Astrocyte of the spinal cord (primary cell): ENCODE results near the gene CDC25B.

Source experiments
- DNase-seq: peaks from one replicate; pipeline ENCODE4 v3.0.0; 2011; ENCODE audit warnings: low read depth, low spot score
- H3K4me3 ChIP-seq: 2 replicates; pipeline ENCODE4 v1.5.1; 2011; ENCODE audit warnings: low read depth, mild to moderate bottlenecking, low read length, moderate library complexity
- CTCF ChIP-seq: IDR thresholded peaks from 2 replicates; pipeline ENCODE4 v1.5.1; 2012; ENCODE audit warnings: low read depth, mild to moderate bottlenecking, low read length, inconsistent platforms
- in situ Hi-C: cut with HindIII; loops from 2 replicates; pipeline ENCODE4 v1.10.0; 2017; ENCODE audit warnings: low sequenced_read_pairs

Gene CDC25B

DNA sequence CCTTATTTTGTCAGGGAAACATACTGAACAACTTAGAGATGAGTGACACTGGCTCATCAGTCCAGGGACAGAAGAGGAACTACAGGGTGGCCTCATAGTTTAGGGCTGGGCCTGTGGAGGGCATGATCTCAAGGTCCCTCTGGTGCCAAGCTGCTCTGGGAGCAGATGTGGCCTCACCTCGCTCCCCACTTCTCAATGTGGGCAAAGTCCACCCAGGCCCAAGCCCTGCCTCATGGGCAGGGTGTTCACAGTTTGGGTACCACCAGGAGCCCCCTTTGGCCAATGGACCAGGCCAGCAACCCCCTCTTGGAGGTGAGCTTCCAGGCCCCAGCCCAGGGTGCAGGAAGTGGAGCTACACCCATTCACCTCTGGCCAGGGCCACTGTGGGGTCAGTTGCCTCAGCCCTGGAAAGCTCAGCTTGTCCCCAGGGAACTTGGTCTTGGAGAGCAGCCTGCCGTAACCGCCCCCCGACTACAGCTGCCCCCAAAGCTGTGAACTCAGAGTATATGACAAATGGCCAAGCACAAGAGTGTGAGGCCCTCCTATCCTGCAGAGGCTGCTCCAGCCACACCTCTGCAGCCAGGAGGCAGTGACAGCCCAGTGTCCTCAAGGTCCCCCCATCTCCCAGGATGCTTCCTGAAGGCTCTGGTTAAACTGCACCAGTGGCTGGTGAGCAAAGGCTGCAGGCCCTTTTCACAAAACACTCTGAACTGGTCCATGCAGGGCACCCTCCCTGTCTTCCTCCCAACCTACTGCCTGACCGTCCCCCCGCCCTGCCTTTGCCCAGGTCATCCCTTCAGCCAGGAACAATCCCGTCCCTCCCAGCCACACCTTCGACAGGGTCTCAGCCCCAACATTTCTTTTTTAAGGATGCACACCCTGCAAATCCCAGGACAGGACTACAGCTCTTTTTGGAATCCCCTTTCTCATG, 32.2 kb upstream of the CDC25B start:
- no peak for TF ChIP-seq CTCF
- DNase-seq, result no peak
- in situ Hi-C loops, result no loop called here
- H3K4me3 ChIP-seq, result no peak overlapping the region

GRCh38 chr20:3764659-3765058, 31.5 kb upstream of the CDC25B start:
- no peak overlapping the region for H3K4me3 ChIP-seq
- DNase-seq, result no peak
- in situ Hi-C loops, result no loop called here
- TF ChIP-seq CTCF, result no peak

GRCh38 chr20:3765171-3765882, 30.8 kb upstream of the CDC25B start:
- no peak for TF ChIP-seq CTCF
- H3K4me3 ChIP-seq, result no peak overlapping the region
- no peak for DNase-seq
- in situ Hi-C loops, result no loop called here

DNA sequence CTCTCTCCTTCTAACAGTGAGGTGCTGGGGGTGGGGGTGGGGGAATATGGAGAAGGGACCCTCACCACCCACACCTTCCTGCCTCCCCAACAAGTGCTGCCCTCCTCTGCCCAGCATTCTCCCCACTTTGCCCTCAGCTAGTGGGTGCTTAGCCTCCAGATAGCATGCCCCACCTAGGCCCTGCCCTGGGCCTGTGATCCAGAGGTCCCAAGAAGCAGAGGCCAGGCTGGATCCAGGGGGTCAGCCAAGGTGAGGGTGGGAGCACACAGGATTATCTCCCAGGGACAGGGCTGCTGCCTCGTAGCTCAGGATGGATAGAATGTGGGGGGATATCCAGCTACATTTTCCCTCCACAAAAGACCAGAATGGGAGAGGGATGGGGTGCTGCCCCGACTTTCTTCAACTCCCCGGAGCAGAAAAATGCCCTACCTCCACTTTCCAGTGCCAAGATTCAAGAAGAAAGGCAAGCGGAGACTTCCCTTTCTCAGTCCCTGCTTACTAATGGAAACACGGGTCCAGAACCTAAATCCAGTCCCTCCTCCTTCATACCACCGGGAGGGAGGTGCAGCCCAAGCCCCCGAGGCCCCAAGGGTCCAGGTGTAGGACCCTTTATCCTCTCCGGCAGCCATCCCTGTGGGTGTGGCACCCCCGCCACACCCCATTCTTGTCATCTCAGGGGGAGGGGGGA, 29.5 kb upstream of the CDC25B start:
- no peak for TF ChIP-seq CTCF
- DNase-seq, result no peak
- peak overlapping the region; percentile 69 for H3K4me3 ChIP-seq
- in situ Hi-C loops, result no loop called here

DNA sequence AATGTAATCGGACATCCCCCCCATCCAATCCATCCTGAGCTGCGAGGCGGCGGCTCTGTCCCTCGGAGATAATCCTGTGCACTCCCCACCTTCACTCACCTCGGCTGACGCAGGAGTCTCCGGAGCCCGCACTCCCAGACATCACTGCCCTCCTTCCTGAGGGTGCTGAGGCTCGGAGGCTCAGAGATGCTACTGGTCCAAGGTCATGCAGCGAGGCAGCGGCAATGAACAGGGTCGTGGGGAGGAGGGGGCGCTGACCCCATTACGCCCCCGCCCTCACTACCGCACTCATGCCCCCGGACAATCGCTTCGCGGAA, 29.0 kb upstream of the CDC25B start:
- DNase-seq, result no peak
- H3K4me3 ChIP-seq, result peak overlapping the region; percentile 69
- in situ Hi-C loops, result no loop called here
- no peak for TF ChIP-seq CTCF

DNA sequence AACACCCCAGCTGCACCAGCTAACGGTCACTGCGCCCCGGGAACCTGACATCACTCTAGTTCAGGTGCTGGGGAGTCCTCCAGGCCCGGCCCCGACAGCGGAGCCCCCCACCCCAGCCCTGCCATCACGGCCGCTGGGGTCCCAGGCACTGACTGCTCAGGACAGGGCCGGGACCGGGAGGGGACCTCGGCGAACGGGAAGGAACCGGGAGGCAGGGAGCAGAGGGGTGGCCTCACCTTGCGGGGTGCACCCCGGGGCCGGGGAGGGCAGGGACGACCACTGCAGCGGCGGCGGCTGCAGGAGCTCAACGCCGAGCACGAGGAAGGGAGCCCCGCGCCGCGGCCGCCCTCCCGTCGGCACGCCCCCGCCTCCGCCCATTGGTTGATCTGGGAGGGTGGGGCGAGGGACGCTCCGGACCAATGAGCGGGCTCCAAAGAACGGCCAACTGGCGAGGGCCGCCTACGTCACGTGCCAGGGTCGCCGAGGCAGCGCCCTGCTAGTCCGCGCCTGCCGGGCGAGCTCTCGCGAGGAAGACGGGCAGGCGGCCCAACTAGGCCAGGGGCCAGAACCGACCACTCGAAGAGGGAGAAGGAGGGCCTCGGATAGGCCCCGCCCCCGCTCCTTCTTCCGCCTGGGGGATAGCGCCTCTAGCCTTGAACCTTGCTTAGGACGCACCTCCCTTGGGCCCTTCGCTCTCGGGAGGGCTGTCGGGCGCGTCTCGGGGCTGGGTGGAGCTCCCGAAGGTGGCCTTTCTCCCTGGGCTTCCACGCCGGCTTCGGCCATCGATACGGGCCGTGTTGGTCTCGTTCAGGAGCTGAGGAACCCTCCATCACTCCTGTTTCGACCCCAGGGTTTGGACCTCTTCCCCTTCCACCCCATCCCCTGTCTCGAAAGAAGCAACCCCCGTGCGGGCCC, 28.4 kb upstream of the CDC25B start, which contains the start of gene ADISSP:
Gene ADISSP (minus strand): TSS at position 327 of the 915 bp plus-strand sequence. CDS start 7,653 bp downstream, outside the sequence.
- H3K4me3 ChIP-seq, result peak within 1 kb of the TSS; percentile 74
- peak; percentile 98 for DNase-seq
- TF ChIP-seq CTCF, result no peak
- in situ Hi-C loops, result no loop called here
